GM23338 (cell line): ENCODE results near the gene ST3GAL2. TPM values are rescaled to one million over a fixed set of nuclear protein-coding genes. Genes with fewer than 3 reads are reported as not detected.

ENCODE experiments used
- ATAC-seq: fragments of 200-7000 bp; cut with Tn5 transposase; 3 replicates; pipeline ENCODE4 v1.9.1; 2020
- DNase-seq: peaks from one replicate; pipeline ENCODE4 v3.0.0-alpha.2; 2015; ENCODE audit warnings: low spot score
- H2AFZ ChIP-seq: fragments of 200-600 bp; sonication (generic); 2 replicates; pipeline ENCODE4 v1.8.0; 2016; ENCODE audit warnings: antibody characterized with exemption, mild to moderate bottlenecking, moderate library complexity
- H3F3A ChIP-seq: fragments of 200-600 bp; sonication (generic); replicated peaks from 2 replicates; pipeline ENCODE4 v1.8.0; 2017; ENCODE audit warnings: antibody characterized with exemption, mixed run types, low read depth
- H3K27ac ChIP-seq: fragments of 200-600 bp; sonication (generic); 2 replicates; pipeline ENCODE4 v1.6.1; 2016; ENCODE audit warnings: low read depth
- H3K27me3 ChIP-seq: fragments of 200-600 bp; sonication (generic); 2 replicates; pipeline ENCODE4 v1.8.0; 2016; ENCODE audit warnings: mild to moderate bottlenecking, mixed run types, moderate library complexity; ENCODE audit not compliant: insufficient read depth
- H3K36me3 ChIP-seq: fragments of 200-600 bp; sonication (generic); 2 replicates; pipeline ENCODE4 v1.8.0; 2016; ENCODE audit warnings: mild to moderate bottlenecking; ENCODE audit not compliant: insufficient read depth
- H3K4me1 ChIP-seq: fragments of 200-600 bp; sonication (generic); 2 replicates; pipeline ENCODE4 v1.8.0; 2016; ENCODE audit warnings: mild to moderate bottlenecking, moderate library complexity; ENCODE audit not compliant: insufficient read depth
- H3K4me2 ChIP-seq: fragments of 200-600 bp; sonication (generic); 2 replicates; pipeline ENCODE4 v1.7.1; 2017; ENCODE audit warnings: mixed run types
- H3K4me3 ChIP-seq: fragments of 200-600 bp; sonication (generic); 2 replicates; pipeline ENCODE4 v1.6.1; 2016; ENCODE audit warnings: mixed run types
- H3K79me2 ChIP-seq: fragments of 200-600 bp; sonication (generic); replicated peaks from 2 replicates; pipeline ENCODE4 v1.8.0; 2017; ENCODE audit warnings: mild to moderate bottlenecking; ENCODE audit not compliant: insufficient read depth
- H3K9me2 ChIP-seq: fragments of 200-600 bp; sonication (generic); 2 replicates; pipeline ENCODE4 v1.8.0; 2017; ENCODE audit not compliant: insufficient read depth
- H4K20me1 ChIP-seq: fragments of 200-600 bp; sonication (generic); replicated peaks from 2 replicates; pipeline ENCODE4 v1.8.0; 2017; ENCODE audit warnings: mild to moderate bottlenecking; ENCODE audit not compliant: insufficient read depth
- H3K27ac Mint-ChIP-seq: 2 replicates; pipeline ENCODE4 v1.8.0; 2020; ENCODE audit warnings: inconsistent platforms, mild to moderate bottlenecking, moderate library complexity, mixed read lengths
- H3K27me3 Mint-ChIP-seq: 3 replicates; pipeline ENCODE4 v1.8.0; 2022; ENCODE audit warnings: low read depth, mild to moderate bottlenecking, moderate library complexity, mixed read lengths, inconsistent platforms; ENCODE audit not compliant: insufficient read depth, poor library complexity
- H3K36me3 Mint-ChIP-seq: 3 replicates; pipeline ENCODE4 v1.8.0; 2021; ENCODE audit warnings: low read depth, mild to moderate bottlenecking, inconsistent platforms, moderate library complexity, mixed read lengths
- H3K4me1 Mint-ChIP-seq: 3 replicates; pipeline ENCODE4 v1.8.0; 2020; ENCODE audit warnings: mild to moderate bottlenecking, inconsistent platforms, mixed read lengths
- H3K4me3 Mint-ChIP-seq: 3 replicates; pipeline ENCODE4 v1.8.0; 2021; ENCODE audit warnings: moderate library complexity, mild to moderate bottlenecking, inconsistent platforms, mixed read lengths
- H3K9me3 Mint-ChIP-seq: 3 replicates; pipeline ENCODE4 v1.8.0; 2020; ENCODE audit warnings: moderate library complexity, mild to moderate bottlenecking, inconsistent platforms, mixed read lengths
- CREB1 ChIP-seq: fragments of 250-450 bp; sonication (Bioruptor Pico); IDR thresholded peaks from 2 replicates; pipeline ENCODE4 v1.5.0; 2020; ENCODE audit warnings: low read depth, mild to moderate bottlenecking, moderate library complexity
- EZH2 ChIP-seq: fragments of 200-600 bp; sonication (generic); IDR thresholded peaks from one replicate; pipeline ENCODE4 v1.8.0; 2017; ENCODE audit warnings: antibody characterized with exemption, mild to moderate bottlenecking, low read depth; ENCODE audit not compliant: unreplicated experiment
- EZH2phosphoT487 ChIP-seq: fragments of 200-600 bp; sonication (generic); IDR thresholded peaks from one replicate; pipeline ENCODE4 v1.8.1; 2018; ENCODE audit warnings: antibody characterized with exemption; ENCODE audit not compliant: unreplicated experiment
- JUNB ChIP-seq: IDR thresholded peaks from one replicate; pipeline ENCODE4 v1.6.1; 2016; ENCODE audit warnings: antibody characterized with exemption; ENCODE audit not compliant: unreplicated experiment
- NANOG ChIP-seq: IDR thresholded peaks from 2 replicates; pipeline ENCODE4 v1.6.1; 2016; ENCODE audit warnings: antibody characterized with exemption, borderline replicate concordance
- STAT1 ChIP-seq: IDR thresholded peaks from one replicate; pipeline ENCODE4 v1.6.1; 2016; ENCODE audit warnings: antibody characterized with exemption; ENCODE audit not compliant: unreplicated experiment
- ZNF114 ChIP-seq: fragments of 250-450 bp; sonication (Bioruptor Pico); IDR thresholded peaks from 2 replicates; pipeline ENCODE4 v1.5.0; 2020; ENCODE audit warnings: mild to moderate bottlenecking, moderate library complexity
- ZNF331 ChIP-seq: fragments of 250-450 bp; sonication (Bioruptor Pico); IDR thresholded peaks from 2 replicates; pipeline ENCODE4 v1.5.0; 2020; ENCODE audit warnings: low read depth, mild to moderate bottlenecking, moderate library complexity
- polyA plus RNA-seq: library from polyadenylated mRNA; unstranded; fragments of >200 nt; fragmentation: Nextera tagmentation; extraction: Ambion mirVana; gene quantifications from 2 replicates; pipeline ENCODE4 v1.2.1, GENCODE V29; 2016
- total RNA-seq: library from RNA; depleted of rRNA; stranded (reverse); fragments of >200 nt; shearing (Covaris generic); gene quantifications from 2 replicates; pipeline ENCODE4 v1.2.3, GENCODE V29; 2014
- TF ChIP-seq, protein P1 (sequence below): fragments of 250-450 bp; sonication (Bioruptor Pico); IDR thresholded peaks from 2 replicates; pipeline ENCODE4 v1.5.0; 2020; ENCODE audit warnings: mild to moderate bottlenecking, moderate library complexity
- TF ChIP-seq, protein P2 (sequence below): IDR thresholded peaks from 2 replicates; pipeline ENCODE4 v1.6.1; 2016; ENCODE audit warnings: antibody characterized with exemption
- TF ChIP-seq, protein P3 (sequence below), 2 experiments: fragments of 200-600 bp in 1 of 2; sonication (generic) in 1 of 2; conservative IDR thresholded peaks; 2 replicates each; pipeline versions ENCODE4 v1.5.1 to v1.6.1; 2016 to 2017; ENCODE audit warnings: antibody characterized with exemption in 2 of 2, low read depth in 2 of 2, mild to moderate bottlenecking in 2 of 2, moderate library complexity in 1 of 2
- TF ChIP-seq, protein P4 (sequence below): IDR thresholded peaks from one replicate; pipeline ENCODE4 v1.6.1; 2018; ENCODE audit warnings: antibody characterized with exemption; ENCODE audit not compliant: unreplicated experiment

ST3GAL2 gene
- total and polyA plus RNA-seq, 2 experiments from 2014 or later = 12.3 to 39.8 TPM

DNA sequence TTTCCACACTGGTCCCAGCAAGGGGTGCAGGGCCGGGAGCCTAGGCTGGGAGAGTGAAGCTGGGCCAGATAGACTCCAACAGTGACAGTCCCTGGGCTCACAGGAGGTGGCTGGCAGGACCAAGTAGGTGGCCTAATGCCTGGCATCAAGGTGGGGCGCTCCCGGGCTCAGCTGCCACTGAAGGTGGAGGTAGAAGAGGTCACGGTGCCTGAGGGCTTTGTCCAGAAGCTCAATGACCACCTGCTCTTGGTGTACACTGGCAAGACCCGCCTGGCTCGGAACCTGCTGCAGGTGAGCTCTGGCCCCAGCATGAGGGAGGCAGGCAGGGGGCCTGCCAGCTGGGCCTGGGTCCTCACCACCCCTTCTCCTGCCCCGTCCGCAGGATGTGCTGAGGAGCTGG, 39.3 kb upstream of the ST3GAL2 start (continued):
- TF ChIP-seq, protein P1, sequence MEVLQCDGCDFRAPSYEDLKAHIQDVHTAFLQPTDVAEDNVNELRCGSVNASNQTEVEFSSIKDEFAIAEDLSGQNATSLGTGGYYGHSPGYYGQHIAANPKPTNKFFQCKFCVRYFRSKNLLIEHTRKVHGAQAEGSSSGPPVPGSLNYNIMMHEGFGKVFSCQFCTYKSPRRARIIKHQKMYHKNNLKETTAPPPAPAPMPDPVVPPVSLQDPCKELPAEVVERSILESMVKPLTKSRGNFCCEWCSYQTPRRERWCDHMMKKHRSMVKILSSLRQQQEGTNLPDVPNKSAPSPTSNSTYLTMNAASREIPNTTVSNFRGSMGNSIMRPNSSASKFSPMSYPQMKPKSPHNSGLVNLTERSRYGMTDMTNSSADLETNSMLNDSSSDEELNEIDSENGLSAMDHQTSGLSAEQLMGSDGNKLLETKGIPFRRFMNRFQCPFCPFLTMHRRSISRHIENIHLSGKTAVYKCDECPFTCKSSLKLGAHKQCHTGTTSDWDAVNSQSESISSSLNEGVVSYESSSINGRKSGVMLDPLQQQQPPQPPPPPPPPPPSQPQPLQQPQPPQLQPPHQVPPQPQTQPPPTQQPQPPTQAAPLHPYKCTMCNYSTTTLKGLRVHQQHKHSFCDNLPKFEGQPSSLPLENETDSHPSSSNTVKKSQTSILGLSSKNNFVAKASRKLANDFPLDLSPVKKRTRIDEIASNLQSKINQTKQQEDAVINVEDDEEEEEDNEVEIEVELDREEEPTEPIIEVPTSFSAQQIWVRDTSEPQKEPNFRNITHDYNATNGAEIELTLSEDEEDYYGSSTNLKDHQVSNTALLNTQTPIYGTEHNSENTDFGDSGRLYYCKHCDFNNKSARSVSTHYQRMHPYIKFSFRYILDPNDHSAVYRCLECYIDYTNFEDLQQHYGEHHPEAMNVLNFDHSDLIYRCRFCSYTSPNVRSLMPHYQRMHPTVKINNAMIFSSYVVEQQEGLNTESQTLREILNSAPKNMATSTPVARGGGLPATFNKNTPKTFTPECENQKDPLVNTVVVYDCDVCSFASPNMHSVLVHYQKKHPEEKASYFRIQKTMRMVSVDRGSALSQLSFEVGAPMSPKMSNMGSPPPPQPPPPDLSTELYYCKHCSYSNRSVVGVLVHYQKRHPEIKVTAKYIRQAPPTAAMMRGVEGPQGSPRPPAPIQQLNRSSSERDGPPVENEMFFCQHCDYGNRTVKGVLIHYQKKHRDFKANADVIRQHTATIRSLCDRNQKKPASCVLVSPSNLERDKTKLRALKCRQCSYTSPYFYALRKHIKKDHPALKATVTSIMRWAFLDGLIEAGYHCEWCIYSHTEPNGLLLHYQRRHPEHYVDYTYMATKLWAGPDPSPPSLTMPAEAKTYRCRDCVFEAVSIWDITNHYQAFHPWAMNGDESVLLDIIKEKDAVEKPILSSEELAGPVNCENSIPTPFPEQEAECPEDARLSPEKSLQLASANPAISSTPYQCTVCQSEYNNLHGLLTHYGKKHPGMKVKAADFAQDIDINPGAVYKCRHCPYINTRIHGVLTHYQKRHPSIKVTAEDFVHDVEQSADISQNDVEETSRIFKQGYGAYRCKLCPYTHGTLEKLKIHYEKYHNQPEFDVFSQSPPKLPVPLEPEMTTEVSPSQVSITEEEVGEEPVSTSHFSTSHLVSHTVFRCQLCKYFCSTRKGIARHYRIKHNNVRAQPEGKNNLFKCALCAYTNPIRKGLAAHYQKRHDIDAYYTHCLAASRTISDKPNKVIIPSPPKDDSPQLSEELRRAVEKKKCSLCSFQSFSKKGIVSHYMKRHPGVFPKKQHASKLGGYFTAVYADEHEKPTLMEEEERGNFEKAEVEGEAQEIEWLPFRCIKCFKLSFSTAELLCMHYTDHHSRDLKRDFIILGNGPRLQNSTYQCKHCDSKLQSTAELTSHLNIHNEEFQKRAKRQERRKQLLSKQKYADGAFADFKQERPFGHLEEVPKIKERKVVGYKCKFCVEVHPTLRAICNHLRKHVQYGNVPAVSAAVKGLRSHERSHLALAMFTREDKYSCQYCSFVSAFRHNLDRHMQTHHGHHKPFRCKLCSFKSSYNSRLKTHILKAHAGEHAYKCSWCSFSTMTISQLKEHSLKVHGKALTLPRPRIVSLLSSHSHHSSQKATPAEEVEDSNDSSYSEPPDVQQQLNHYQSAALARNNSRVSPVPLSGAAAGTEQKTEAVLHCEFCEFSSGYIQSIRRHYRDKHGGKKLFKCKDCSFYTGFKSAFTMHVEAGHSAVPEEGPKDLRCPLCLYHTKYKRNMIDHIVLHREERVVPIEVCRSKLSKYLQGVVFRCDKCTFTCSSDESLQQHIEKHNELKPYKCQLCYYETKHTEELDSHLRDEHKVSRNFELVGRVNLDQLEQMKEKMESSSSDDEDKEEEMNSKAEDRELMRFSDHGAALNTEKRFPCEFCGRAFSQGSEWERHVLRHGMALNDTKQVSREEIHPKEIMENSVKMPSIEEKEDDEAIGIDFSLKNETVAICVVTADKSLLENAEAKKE (CRISPR knock-in tag) = no peak
- no peak for TF ChIP-seq CREB1 (CRISPR knock-in tag)
- no peak for TF ChIP-seq JUNB
- TF ChIP-seq NANOG = no peak
- TF ChIP-seq EZH2phosphoT487 = no peak

DNA sequence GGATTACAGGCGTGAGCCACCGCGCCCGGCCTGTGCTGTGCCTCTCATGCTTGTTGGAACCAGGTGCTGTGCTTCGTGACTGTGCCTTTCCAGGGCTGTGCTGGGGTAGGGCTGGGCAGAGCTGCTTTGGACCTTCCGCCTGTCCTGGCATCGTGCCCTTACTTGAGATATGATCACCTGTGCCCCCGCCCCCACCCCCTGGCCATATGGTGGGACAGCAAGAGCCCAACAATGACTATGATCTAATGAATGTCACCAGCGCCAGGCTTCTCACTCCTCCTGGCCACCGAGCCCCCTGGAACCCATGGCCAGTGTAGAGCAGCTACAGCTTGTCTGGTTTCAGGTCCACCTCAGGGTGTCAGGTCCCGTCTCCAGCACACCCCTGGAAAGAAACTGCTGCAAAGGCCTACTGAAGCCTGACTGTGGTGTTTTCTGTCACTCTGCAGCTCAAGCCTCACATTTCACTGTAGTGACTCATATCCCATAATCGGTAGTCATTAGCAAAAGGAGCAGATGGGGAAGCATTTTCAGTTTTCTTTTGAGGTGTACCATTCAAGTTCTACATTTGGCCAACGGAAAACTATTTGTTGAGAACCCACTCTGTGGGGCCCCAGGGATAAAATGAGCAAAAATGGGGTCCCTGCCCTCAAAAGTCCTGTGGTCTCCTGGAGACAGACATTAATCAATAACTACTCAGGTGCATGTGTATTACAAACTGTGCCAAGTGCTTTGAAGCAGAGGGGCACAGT, 37.5 kb upstream of the ST3GAL2 start:
- peaks cover 9% of the 10 kb centered on the region; the same call in 2 of the 3 replicates for H3K4me1 Mint-ChIP-seq
- no peaks in the 10 kb centered on the region for H3F3A ChIP-seq
- no peaks in the 10 kb centered on the region for H3K4me1 ChIP-seq
- H4K20me1 ChIP-seq = no peaks in the 10 kb centered on the region
- no peak for ATAC-seq
- H3K79me2 ChIP-seq = no peaks in the 10 kb centered on the region
- no peaks in the 10 kb centered on the region for H3K9me2 ChIP-seq
- no peaks in the 10 kb centered on the region for H3K9me3 Mint-ChIP-seq
- no peak overlapping the region for H3K4me3 Mint-ChIP-seq
- H3K4me3 ChIP-seq = no peak overlapping the region
- no peaks in the 10 kb centered on the region for H3K36me3 ChIP-seq
- no peak for DNase-seq
- no peak overlapping the region for H3K27ac Mint-ChIP-seq
- H2AFZ ChIP-seq = no peak overlapping the region
- H3K36me3 Mint-ChIP-seq = peaks cover 9% of the 10 kb centered on the region; the same call in 1 of the 3 replicates
- peaks cover 8% of the 10 kb centered on the region for H3K27me3 Mint-ChIP-seq
- no peak overlapping the region; the same call in 1 of the 2 replicates for H3K27ac ChIP-seq
- no peak overlapping the region for H3K4me2 ChIP-seq
- no peaks in the 10 kb centered on the region for H3K27me3 ChIP-seq
- TF ChIP-seq JUNB (no peak), ZNF331 (CRISPR knock-in tag) (no peak), ZNF114 (CRISPR knock-in tag) (no peak), EZH2phosphoT487 (no peak), NANOG (no peak), EZH2 (no peak), STAT1 (no peak)
- TF ChIP-seq, protein P2, sequence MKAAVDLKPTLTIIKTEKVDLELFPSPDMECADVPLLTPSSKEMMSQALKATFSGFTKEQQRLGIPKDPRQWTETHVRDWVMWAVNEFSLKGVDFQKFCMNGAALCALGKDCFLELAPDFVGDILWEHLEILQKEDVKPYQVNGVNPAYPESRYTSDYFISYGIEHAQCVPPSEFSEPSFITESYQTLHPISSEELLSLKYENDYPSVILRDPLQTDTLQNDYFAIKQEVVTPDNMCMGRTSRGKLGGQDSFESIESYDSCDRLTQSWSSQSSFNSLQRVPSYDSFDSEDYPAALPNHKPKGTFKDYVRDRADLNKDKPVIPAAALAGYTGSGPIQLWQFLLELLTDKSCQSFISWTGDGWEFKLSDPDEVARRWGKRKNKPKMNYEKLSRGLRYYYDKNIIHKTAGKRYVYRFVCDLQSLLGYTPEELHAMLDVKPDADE = no peak
- TF ChIP-seq, protein P3, sequence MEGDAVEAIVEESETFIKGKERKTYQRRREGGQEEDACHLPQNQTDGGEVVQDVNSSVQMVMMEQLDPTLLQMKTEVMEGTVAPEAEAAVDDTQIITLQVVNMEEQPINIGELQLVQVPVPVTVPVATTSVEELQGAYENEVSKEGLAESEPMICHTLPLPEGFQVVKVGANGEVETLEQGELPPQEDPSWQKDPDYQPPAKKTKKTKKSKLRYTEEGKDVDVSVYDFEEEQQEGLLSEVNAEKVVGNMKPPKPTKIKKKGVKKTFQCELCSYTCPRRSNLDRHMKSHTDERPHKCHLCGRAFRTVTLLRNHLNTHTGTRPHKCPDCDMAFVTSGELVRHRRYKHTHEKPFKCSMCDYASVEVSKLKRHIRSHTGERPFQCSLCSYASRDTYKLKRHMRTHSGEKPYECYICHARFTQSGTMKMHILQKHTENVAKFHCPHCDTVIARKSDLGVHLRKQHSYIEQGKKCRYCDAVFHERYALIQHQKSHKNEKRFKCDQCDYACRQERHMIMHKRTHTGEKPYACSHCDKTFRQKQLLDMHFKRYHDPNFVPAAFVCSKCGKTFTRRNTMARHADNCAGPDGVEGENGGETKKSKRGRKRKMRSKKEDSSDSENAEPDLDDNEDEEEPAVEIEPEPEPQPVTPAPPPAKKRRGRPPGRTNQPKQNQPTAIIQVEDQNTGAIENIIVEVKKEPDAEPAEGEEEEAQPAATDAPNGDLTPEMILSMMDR (conservative IDR thresholded peaks at IDR 0.05; ENCODE audit: low read depth in 2 of 2) = no peak
- TF ChIP-seq, protein P4, sequence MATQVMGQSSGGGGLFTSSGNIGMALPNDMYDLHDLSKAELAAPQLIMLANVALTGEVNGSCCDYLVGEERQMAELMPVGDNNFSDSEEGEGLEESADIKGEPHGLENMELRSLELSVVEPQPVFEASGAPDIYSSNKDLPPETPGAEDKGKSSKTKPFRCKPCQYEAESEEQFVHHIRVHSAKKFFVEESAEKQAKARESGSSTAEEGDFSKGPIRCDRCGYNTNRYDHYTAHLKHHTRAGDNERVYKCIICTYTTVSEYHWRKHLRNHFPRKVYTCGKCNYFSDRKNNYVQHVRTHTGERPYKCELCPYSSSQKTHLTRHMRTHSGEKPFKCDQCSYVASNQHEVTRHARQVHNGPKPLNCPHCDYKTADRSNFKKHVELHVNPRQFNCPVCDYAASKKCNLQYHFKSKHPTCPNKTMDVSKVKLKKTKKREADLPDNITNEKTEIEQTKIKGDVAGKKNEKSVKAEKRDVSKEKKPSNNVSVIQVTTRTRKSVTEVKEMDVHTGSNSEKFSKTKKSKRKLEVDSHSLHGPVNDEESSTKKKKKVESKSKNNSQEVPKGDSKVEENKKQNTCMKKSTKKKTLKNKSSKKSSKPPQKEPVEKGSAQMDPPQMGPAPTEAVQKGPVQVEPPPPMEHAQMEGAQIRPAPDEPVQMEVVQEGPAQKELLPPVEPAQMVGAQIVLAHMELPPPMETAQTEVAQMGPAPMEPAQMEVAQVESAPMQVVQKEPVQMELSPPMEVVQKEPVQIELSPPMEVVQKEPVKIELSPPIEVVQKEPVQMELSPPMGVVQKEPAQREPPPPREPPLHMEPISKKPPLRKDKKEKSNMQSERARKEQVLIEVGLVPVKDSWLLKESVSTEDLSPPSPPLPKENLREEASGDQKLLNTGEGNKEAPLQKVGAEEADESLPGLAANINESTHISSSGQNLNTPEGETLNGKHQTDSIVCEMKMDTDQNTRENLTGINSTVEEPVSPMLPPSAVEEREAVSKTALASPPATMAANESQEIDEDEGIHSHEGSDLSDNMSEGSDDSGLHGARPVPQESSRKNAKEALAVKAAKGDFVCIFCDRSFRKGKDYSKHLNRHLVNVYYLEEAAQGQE = no peak
